Right forelimb (tissue), 1 donor: ENCODE data around the gene SLC39A6.
"Not testable (repeated sequence)": the region's sequence is repeated elsewhere in the genome, so short reads cannot be mapped to it uniquely, and the experiment has no call there.

Source experiments
- DNase-seq: peaks from one replicate; pipeline ENCODE4 v3.0.0-alpha.2; 2018

SLC39A6 gene

DNA sequence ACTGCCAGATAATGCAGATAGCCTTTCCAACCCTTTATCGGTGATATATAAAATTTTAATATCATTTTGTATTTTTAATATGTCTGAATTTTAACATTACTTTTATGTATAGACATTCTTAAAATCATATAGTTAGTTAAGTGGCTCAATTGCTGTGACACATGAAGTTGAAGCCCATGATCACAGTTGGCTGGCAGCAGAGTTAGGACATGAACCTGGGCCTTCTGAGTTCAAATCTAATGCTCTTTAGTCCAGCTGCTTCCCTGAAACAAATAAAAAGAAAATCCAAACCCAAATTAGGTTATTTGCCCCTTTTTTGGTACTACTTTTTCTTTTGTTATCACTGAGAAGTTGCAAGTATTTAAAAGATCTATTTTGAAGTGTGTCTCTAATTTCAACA is 6.1 kb upstream of the SLC39A6 start:
- DNase-seq = no peak

DNA sequence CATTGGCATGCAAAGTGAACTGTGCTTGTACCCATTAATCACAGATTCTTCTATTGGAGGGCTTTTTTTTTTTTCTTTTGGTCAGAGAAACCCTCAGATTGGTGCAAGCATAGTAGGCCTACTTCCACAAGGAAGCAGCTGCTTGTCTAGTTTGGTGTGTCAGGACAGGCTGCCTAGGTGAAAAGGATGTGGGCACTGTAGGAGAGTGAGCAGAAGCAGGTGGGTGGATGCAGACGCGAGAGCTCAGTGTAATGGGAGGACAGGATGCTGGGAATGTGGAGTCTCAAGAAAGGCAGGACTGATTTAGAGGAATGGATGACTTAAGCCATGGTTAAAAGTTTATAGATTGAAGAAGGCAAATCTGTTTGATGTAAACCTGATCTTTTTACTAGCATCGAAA is 3.6 kb upstream of the SLC39A6 start:
- DNase-seq = no peak

DNA sequence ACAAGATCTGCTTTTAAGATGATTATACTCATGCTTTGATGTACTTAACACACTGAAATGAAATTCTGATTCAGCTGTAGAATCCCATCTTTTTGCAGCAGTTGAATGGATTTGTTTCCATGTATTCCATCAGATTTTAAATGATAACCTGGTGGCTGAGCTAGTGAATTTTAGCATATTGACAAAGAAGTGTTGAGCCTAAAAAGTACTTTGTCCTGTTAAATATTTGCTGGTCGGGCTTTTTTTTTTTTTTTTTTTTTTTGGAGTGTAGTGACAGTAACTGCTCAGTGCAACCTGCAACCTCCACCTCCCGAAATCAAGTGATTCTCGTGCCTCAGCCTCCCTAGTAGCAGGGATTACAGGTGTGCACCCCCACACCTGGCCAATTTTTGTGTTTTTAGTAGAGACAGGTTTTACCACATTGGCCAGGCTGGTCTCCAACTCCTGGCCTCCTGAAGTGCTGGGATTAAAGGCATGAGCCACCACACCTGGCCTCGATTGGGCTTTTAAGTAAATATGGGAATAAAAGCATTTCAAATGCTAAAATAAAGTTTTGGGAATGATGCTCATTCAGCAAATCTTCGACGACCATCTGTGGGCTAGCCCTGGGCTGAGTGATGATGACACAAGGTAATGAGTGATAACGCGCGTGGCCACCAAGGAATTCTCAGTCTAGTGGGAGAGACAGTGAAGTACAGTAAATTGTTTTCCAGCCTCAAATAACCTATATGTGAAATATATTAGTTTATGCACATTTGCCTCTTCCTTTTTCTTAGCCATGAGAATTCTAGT is 2.7 kb upstream of the SLC39A6 start:
- no peak for DNase-seq

GRCh38 chr18:36130883-36131653 is 1.9 kb upstream of the SLC39A6 start:
- DNase-seq = no peak

DNA sequence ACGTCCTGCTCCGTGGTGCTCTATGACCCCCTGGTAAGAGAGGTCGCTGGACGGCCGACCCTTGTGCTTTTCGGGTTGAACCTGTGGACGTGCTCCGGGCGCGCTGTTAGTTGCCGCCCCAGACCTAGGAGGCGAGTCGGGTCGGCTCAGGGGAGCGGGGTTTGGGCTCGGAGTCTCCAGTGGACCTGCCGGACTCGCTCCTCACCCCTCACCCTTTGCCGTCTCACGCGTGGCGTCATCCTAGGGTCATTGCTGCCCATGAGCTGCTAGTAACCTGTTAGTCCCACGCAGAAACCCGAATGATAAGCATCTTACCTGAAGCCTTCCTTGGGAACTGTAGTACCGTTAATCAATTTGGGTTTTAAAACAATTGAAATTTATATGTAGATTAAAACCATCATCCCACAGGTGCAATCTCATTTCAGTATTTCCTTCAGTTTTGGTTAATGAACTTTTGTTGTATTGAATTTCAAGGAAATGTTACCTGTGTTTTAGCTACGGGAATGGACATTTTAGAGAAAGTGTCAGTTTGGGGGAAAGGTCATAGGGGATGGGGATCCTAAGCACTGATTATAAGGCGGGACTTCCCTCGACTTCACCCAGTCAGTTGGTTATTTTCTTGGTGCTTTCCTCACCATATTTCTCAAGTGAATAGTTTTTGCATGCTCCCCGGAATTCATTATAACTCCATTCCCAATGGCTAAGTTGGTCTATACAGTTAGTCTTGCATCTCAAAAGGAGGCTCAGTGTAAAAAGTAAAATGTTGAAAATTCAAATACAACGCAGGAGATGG is 1.1 kb upstream of the SLC39A6 start:
- no peak for DNase-seq

DNA sequence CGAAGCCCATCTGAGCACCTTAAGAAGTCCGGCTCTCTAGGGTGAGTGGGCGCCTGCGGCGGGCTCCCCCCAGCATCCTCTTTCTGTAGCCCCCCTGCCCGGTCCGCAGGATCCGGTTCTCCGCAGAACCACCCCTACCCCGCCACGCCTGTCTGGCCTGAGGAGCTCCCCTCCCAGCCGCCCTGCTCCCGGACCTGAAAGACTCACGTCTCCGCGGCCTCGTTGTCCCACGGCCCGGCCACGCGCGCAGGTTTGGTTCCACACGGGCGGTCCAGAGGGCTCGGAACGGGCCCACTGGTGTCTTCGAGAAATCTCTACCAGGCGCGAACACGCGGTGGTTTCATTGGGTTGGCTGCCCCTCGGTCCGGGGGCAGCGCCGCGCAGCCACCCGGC is 237 bp downstream of the SLC39A6 start:
- no peak for DNase-seq

- no peak for DNase-seq
These were observed 640 bp downstream of the SLC39A6 start for GRCh38 chr18:36128530-36128870.

DNA sequence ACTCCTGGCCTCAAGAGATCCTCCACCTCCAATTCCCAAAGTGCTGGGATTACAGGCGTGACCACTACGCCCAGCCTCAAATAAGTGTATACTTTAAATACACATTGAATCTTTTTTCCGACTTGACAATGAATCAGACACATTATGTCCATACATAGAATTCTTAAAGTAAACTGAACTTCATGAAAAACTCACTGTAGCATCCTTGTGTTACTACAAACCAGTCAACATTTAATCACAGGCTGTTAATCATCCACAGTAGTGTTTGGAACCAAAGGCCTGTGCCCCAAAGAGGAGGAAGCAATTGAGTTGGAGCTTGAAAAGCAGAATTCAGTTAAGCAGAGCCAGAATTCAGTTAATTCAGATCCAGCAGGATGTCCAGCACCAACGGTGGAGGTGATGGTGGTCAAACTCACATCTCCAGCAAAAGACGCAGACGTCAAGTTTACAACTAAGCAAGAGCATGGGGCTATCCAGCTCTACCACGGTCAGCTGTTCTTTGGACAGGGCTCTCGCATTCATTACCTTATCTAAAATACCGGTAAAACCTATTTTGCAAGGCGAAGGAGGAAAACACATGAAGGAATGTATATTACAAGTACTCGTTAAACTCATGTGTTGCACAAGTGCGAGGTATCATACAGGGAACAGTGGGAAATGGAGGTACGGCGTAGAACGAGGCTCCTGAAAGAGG is 1.2 kb downstream of the SLC39A6 start:
- no peak for DNase-seq

DNA sequence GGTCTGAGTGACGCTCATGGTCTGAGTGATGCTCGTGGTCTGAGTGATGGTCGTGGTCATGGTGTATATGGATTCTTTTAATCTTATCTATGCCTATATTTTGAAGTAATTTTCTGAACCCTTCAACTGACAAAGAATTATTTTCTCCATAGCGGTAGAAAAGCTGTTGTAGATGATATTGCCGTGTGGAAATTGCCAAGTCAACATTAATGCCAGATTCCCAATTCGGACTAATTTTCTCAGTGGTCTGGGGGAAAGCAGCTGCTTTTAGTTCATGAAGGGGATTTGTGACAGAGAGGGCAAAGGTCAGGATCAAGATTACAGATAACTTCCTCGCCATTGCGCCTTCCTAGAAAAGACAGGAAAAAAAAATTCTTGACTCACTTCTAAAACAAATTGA is 2.5 kb downstream of the SLC39A6 start:
- no peak for DNase-seq

DNA sequence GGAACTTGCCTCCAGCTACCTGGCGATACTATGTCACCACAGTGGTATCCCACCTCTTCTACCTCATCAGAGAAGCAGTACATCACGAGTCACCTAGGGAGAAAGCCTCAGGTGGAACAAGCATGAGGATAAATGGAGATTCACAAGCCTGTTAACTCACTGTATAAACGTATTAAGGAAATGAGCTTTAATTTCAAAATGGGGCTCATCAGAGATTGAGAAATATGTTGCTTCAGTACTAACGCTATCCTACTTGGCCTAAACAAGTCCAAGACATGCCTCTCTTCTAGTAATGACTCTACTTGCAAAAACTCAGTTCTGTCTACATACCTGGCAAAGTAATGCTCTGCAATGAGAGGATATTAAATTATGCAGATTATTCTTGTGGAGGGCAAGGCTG is 4.3 kb downstream of the SLC39A6 start:
- no peak for DNase-seq

DNA sequence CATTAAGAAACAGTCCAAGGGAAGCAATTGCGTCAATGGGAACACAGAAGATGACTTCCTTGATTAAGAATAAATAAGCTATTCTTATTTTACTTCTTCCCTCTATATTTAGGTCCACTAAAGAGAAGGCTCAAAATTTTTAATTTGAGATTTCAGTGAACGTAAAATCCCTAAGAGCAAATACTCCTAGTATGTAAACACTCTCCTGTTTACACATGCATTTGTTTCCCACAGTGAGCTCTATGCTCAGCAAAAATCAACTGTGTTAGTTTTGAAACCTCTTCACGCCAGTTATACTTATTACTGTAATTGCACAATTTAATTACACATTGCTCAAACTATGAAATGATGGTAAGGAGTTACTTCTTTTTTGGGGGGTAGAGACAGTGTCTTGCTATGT is 8.8 kb downstream of the SLC39A6 start:
- DNase-seq = no peak

DNA sequence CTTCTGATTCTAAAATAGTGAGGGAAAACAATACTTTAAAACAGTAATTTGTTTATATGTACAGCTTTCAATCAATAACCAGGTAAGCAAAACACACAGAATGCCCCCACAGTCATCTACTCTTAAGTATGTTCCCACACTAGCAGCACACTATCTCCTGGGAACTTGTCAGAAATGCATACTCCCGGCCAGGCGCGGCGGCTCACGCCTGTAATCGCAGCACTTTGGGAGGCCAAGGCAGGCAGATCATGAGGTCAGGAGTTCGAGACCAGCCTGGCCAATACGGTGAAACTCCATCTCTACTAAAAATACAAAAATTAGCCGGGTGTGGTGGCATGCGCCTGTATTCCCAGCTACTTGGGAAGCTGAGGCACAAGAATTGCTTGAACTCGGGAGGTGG is 12.4 kb downstream of the SLC39A6 start:
- DNase-seq = not testable (repeated sequence)

GRCh38 chr18:36114738-36115137 is 14.4 kb downstream of the SLC39A6 start:
- DNase-seq = no peak

- DNase-seq = no peak
These were observed 14.9 kb downstream of the SLC39A6 start for GRCh38 chr18:36114251-36114650.

DNA sequence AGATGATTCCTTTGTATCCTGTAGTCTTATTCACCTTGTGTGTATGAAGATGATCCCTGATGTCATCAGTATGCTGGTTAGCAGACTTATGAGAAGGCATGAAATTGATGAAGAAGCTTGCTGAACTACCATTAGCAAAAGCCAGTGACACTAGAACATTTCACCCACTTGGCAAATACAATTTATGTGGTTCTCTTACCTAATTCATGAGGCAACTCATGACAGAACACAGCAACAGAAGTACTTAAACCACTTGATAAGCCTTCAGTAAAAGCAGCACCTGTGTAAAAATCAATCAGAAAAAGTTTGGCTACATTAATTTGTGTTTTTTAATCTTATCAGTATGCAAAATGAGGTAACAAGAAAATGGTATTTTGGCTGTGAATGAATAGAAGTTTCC is 16.8 kb downstream of the SLC39A6 start:
- no peak for DNase-seq

GRCh38 chr18:36109737-36110136 is 19.4 kb downstream of the SLC39A6 start:
- DNase-seq = no peak

- DNase-seq = no peak
These were observed 20.5 kb downstream of the SLC39A6 start for GRCh38 chr18:36108601-36109000.

- no peak for DNase-seq
These were observed 20.9 kb downstream of the SLC39A6 start for GRCh38 chr18:36108196-36108595.

GRCh38 chr18:36107477-36107876 is 21.7 kb downstream of the SLC39A6 start:
- no peak for DNase-seq

- no peak for DNase-seq
These were observed 24.4 kb downstream of the SLC39A6 start for GRCh38 chr18:36104749-36105148.

- DNase-seq = no peak
These were observed 27.2 kb downstream of the SLC39A6 start for GRCh38 chr18:36101943-36102342.

GRCh38 chr18:36099311-36099710 is 29.8 kb downstream of the SLC39A6 start:
- DNase-seq = no peak

DNA sequence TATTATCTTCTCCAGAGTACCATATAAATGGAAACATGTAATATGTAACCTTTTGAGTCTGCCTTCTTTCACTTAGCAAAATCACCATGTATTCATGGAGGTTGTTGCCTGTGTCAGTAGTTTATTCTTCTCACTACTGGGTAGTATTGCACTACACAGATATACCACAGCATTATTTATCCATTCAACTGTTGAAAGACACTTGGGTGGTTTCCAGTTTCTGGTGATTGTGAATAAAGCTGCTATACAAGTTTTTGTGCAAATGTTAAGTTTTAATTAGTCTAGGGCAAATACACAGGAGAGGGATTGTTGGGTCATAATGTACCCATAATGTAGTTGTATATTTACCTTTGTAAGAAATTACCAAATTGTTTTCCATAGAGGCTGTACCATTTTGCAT is 32.2 kb downstream of the SLC39A6 start:
- no peak for DNase-seq
